Liver (tissue), 2 donors: Measurements from ENCODE around the gene CCDC6.

Source experiments
- TAF1 ChIP-seq: conservative IDR thresholded peaks from 2 replicates; pipeline ENCODE4 v1.6.1; 2016; ENCODE audit warnings: antibody characterized with exemption, mild to moderate bottlenecking
- TF ChIP-seq, protein P1 (sequence below): IDR thresholded peaks from 2 replicates; pipeline ENCODE4 v1.6.1; 2016; ENCODE audit warnings: antibody characterized with exemption, mild to moderate bottlenecking
- donor health status: healthy.

DNA sequence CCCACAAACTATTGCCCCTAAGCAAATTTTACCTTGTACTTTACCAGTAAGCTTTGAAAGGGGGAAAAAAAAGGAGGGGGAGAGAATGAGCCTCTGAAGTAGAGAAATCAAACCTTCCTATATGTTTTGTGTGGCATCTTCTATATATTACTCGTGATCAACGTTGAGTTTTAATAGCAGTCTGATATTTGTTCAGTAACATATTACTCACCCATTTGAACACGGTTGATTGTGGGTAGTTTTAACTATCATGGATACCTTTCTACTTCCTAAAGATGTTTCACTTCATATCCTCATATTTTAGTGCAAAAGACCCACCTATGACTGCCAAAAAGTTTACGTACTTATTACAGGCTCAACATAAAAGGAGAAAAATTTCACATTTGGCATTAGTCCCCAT lies 54.5 kb downstream of the CCDC6 start:
- no peak for TF ChIP-seq TAF1
- TF ChIP-seq, protein P1, sequence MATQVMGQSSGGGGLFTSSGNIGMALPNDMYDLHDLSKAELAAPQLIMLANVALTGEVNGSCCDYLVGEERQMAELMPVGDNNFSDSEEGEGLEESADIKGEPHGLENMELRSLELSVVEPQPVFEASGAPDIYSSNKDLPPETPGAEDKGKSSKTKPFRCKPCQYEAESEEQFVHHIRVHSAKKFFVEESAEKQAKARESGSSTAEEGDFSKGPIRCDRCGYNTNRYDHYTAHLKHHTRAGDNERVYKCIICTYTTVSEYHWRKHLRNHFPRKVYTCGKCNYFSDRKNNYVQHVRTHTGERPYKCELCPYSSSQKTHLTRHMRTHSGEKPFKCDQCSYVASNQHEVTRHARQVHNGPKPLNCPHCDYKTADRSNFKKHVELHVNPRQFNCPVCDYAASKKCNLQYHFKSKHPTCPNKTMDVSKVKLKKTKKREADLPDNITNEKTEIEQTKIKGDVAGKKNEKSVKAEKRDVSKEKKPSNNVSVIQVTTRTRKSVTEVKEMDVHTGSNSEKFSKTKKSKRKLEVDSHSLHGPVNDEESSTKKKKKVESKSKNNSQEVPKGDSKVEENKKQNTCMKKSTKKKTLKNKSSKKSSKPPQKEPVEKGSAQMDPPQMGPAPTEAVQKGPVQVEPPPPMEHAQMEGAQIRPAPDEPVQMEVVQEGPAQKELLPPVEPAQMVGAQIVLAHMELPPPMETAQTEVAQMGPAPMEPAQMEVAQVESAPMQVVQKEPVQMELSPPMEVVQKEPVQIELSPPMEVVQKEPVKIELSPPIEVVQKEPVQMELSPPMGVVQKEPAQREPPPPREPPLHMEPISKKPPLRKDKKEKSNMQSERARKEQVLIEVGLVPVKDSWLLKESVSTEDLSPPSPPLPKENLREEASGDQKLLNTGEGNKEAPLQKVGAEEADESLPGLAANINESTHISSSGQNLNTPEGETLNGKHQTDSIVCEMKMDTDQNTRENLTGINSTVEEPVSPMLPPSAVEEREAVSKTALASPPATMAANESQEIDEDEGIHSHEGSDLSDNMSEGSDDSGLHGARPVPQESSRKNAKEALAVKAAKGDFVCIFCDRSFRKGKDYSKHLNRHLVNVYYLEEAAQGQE, result no peak
